Measurements from ENCODE around the gene B3GALT6.
A peak's percentile ranks its signal among the peaks of the same experiment; 100 is the strongest.

The B3GALT6 gene

GRCh38 chr1:1250786-1251284 is 18.8 kb downstream of the B3GALT6 start:
- TF ChIP-seq POLR2A (IDR thresholded peaks at IDR 0.05; ENCODE audit: low read depth, low read length) = peak; percentile 61
- TF ChIP-seq PAX5 (IDR thresholded peaks at IDR 0.05; ENCODE audit: insufficient read depth, low read length, severe bottlenecking) = no peak
- no peak for TF ChIP-seq SPI1 (IDR thresholded peaks at IDR 0.05; ENCODE audit: low read depth, low read length)
- TF ChIP-seq TAF1 (IDR thresholded peaks at IDR 0.05; ENCODE audit: low read depth, low read length) = 0 out of 2 replicates have a peak, but pooled peaks have one; percentile 26
- no peak for TF ChIP-seq POU2F2 (IDR thresholded peaks at IDR 0.05; ENCODE audit: low read depth, low read length)
- TF ChIP-seq POLR2AphosphoS5 (IDR thresholded peaks at IDR 0.05; ENCODE audit: low read depth, low read length) = peak; percentile 64
- FAIRE-seq = no peak
- DNase-seq (ENCODE audit: insufficient read length, low spot score) = peak; percentile 85

DNA sequence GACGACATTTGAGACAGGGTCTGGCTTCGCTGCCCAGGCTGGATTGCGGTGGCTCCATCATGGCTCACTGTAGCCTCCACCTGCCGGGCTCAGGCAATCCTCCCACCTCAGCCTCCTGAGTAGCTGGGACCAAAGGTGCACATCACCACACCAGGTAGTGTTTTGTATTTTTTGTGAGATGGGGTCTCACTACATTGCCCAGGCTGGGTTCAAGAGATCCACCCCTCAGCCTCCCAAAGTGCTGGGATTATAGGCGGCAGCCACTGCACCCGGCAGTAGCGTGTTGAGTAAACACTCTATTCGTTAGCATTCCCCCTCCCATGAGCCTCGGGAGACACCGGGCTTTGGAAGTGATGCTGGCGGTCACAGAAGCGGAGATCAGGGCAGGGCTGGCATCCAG is 21.3 kb downstream of the B3GALT6 start:
- DNase-seq (ENCODE audit: insufficient read length, low spot score) (no peak), FAIRE-seq (no peak)
- TF ChIP-seq POLR2AphosphoS5 (IDR thresholded peaks at IDR 0.05; ENCODE audit: low read depth, low read length) = no peak
- TF ChIP-seq POU2F2 (IDR thresholded peaks at IDR 0.05; ENCODE audit: low read depth, low read length) = no peak
- no peak for TF ChIP-seq SPI1 (IDR thresholded peaks at IDR 0.05; ENCODE audit: low read depth, low read length)

GRCh38 chr1:1253972-1254666 is 22.1 kb downstream of the B3GALT6 start:
- DNase-seq (ENCODE audit: insufficient read length, low spot score) (no peak), FAIRE-seq (no peak)
- TF ChIP-seq TAF1 (IDR thresholded peaks at IDR 0.05; ENCODE audit: low read depth, low read length) (no peak), POLR2A (IDR thresholded peaks at IDR 0.05; ENCODE audit: low read depth, low read length) (no peak), POU2F2 (IDR thresholded peaks at IDR 0.05; ENCODE audit: low read depth, low read length) (no peak), POLR2AphosphoS5 (IDR thresholded peaks at IDR 0.05; ENCODE audit: low read depth, low read length) (no peak), PAX5 (IDR thresholded peaks at IDR 0.05; ENCODE audit: insufficient read depth, low read length, severe bottlenecking) (no peak), SPI1 (IDR thresholded peaks at IDR 0.05; ENCODE audit: low read depth, low read length) (no peak)

- FAIRE-seq (no peak), DNase-seq (ENCODE audit: insufficient read length, low spot score) (no peak)
- TF ChIP-seq TAF1 (IDR thresholded peaks at IDR 0.05; ENCODE audit: low read depth, low read length) (no peak), POLR2AphosphoS5 (IDR thresholded peaks at IDR 0.05; ENCODE audit: low read depth, low read length) (no peak), SPI1 (IDR thresholded peaks at IDR 0.05; ENCODE audit: low read depth, low read length) (no peak), PAX5 (IDR thresholded peaks at IDR 0.05; ENCODE audit: insufficient read depth, low read length, severe bottlenecking) (no peak), POLR2A (IDR thresholded peaks at IDR 0.05; ENCODE audit: low read depth, low read length) (no peak), POU2F2 (IDR thresholded peaks at IDR 0.05; ENCODE audit: low read depth, low read length) (no peak)
These were observed 22.6 kb downstream of the B3GALT6 start for GRCh38 chr1:1254667-1254998.

DNA sequence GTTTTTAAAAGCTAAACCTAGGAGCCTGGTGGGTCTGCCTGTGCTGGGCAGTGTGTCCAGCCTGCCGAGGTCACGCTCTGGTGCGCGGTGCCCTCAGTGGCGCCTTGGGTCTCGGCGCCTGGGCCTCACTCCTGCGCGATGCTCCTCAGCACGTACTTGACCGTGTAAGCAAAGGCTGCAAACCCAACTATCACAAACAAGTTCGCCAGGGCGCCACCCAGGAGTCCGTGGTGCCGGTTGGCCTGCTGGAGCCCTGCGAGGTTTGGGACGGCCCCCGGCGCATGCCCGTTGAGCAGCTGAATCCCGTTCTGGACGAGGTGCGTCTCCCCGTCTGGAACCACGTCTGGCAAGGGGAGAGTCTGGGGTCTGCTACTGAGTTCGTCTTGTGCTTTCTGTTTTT is 23.0 kb downstream of the B3GALT6 start:
- FAIRE-seq (no peak), DNase-seq (ENCODE audit: insufficient read length, low spot score) (no peak)

GRCh38 chr1:1255611-1256010 is 23.6 kb downstream of the B3GALT6 start:
- no peak for DNase-seq (ENCODE audit: insufficient read length, low spot score)
- FAIRE-seq = no peak
- no peak for TF ChIP-seq PAX5 (IDR thresholded peaks at IDR 0.05; ENCODE audit: insufficient read depth, low read length, severe bottlenecking)
- TF ChIP-seq TAF1 (IDR thresholded peaks at IDR 0.05; ENCODE audit: low read depth, low read length) = no peak
- no peak for TF ChIP-seq POLR2A (IDR thresholded peaks at IDR 0.05; ENCODE audit: low read depth, low read length)
- TF ChIP-seq SPI1 (IDR thresholded peaks at IDR 0.05; ENCODE audit: low read depth, low read length) = no peak
- no peak for TF ChIP-seq POLR2AphosphoS5 (IDR thresholded peaks at IDR 0.05; ENCODE audit: low read depth, low read length)
- TF ChIP-seq POU2F2 (IDR thresholded peaks at IDR 0.05; ENCODE audit: low read depth, low read length) = no peak

More for the DNA sequence above, 23.0 kb downstream of the B3GALT6 start:
- TF ChIP-seq PAX5 (IDR thresholded peaks at IDR 0.05; ENCODE audit: insufficient read depth, low read length, severe bottlenecking) = no peak
- no peak for TF ChIP-seq POU2F2 (IDR thresholded peaks at IDR 0.05; ENCODE audit: low read depth, low read length)
- TF ChIP-seq POLR2AphosphoS5 (IDR thresholded peaks at IDR 0.05; ENCODE audit: low read depth, low read length) = no peak
- TF ChIP-seq TAF1 (IDR thresholded peaks at IDR 0.05; ENCODE audit: low read depth, low read length) = no peak
- no peak for TF ChIP-seq POLR2A (IDR thresholded peaks at IDR 0.05; ENCODE audit: low read depth, low read length)
- no peak for TF ChIP-seq SPI1 (IDR thresholded peaks at IDR 0.05; ENCODE audit: low read depth, low read length)

- no peak for DNase-seq (ENCODE audit: insufficient read length, low spot score)
- TF ChIP-seq POLR2AphosphoS5 (IDR thresholded peaks at IDR 0.05; ENCODE audit: low read depth, low read length) = no peak
- TF ChIP-seq SPI1 (IDR thresholded peaks at IDR 0.05; ENCODE audit: low read depth, low read length) = no peak
- TF ChIP-seq POU2F2 (IDR thresholded peaks at IDR 0.05; ENCODE audit: low read depth, low read length) = no peak
- TF ChIP-seq TAF1 (IDR thresholded peaks at IDR 0.05; ENCODE audit: low read depth, low read length) = no peak
- no peak for TF ChIP-seq POLR2A (IDR thresholded peaks at IDR 0.05; ENCODE audit: low read depth, low read length)
- no peak for TF ChIP-seq PAX5 (IDR thresholded peaks at IDR 0.05; ENCODE audit: insufficient read depth, low read length, severe bottlenecking)
- FAIRE-seq = no peak
These were observed 25.2 kb downstream of the B3GALT6 start for GRCh38 chr1:1256956-1257871.

GRCh38 chr1:1259119-1259488 is 27.1 kb downstream of the B3GALT6 start:
- TF ChIP-seq POLR2AphosphoS5 (IDR thresholded peaks at IDR 0.05; ENCODE audit: low read depth, low read length) = peak; percentile 47; the same call in 1 of the 2 replicates
- peak; percentile 47; the same call in 1 of the 2 replicates for TF ChIP-seq POLR2A (IDR thresholded peaks at IDR 0.05; ENCODE audit: low read depth, low read length)
- TF ChIP-seq PAX5 (IDR thresholded peaks at IDR 0.05; ENCODE audit: insufficient read depth, low read length, severe bottlenecking) = no peak
- TF ChIP-seq POU2F2 (IDR thresholded peaks at IDR 0.05; ENCODE audit: low read depth, low read length) = no peak
- no peak for TF ChIP-seq TAF1 (IDR thresholded peaks at IDR 0.05; ENCODE audit: low read depth, low read length)
- no peak for TF ChIP-seq SPI1 (IDR thresholded peaks at IDR 0.05; ENCODE audit: low read depth, low read length)
- peak; percentile 84 for FAIRE-seq
- DNase-seq (ENCODE audit: insufficient read length, low spot score) = no peak

DNA sequence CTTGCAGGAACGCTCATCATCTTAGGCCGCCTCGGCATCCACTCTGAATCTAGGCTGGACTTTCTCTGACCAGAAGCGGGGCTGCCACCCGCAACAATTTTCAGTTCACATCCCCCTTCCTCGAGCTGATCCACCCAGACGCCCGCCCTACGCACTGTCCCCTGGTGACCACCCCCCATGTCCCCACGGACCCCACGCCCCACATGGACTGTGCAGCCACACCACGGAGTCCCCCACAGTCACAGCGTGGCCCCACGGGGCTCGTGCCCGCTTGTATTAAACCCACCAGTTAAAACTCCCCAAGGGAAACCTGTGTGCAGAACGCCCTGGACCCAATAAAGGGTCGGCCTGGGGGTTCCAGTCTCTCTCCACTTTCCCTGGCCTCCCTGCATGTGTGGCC is 27.5 kb downstream of the B3GALT6 start:
- DNase-seq (ENCODE audit: insufficient read length, low spot score) = no peak
- FAIRE-seq = no peak
- TF ChIP-seq PAX5 (IDR thresholded peaks at IDR 0.05; ENCODE audit: insufficient read depth, low read length, severe bottlenecking) (no peak), POLR2A (IDR thresholded peaks at IDR 0.05; ENCODE audit: low read depth, low read length) (no peak), POLR2AphosphoS5 (IDR thresholded peaks at IDR 0.05; ENCODE audit: low read depth, low read length) (no peak), SPI1 (IDR thresholded peaks at IDR 0.05; ENCODE audit: low read depth, low read length) (no peak), POU2F2 (IDR thresholded peaks at IDR 0.05; ENCODE audit: low read depth, low read length) (no peak), TAF1 (IDR thresholded peaks at IDR 0.05; ENCODE audit: low read depth, low read length) (no peak)

All from GM12891 (cell line).